ENCODE data around the gene PLXNA3.
"Not testable (repeated sequence)": the region's sequence is repeated elsewhere in the genome, so short reads cannot be mapped to it uniquely, and the experiment has no call there.

The PLXNA3 gene

DNA sequence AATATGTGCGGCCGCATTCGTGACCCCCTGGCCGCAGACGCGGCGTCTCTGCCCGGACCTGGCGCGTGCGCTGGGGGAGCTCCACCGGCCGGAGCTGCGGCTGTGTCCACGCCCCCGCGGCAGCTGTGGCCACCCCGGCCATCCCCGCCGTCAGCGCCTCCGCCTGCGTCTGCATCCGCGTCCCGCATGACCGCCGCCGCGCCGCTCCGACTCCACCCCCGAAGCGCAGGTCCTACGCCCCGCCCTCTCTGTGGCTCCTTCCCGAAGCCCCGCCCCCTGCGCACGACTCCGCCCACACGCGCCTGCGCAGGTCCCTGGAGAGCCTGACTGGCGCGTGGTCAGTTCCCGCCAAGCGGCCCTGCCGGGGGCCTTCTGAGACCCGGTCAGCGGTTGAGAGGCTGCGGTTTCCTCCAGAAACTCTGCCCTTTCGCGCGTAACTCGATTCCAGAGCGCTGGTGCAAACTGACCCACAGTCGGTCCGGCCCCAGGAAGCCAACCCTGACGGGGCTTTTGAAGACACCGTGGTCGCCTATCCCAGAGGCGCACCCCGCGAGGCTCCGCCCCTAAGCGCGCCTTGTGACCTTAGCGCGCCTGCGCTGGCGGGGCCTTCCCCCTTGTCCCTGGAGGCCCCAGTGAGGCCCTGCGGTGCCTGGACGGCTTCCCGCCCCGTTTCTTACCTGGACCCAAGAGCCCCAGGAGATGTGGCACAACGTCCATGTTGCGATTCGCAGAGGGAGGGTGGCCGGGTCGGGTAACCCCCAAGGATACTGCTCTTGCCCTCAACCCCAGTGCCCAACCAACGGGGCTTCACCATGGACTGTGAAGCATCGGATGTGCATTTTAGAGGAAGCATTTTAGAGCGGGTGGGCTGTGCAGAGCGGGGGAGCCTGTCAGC, 20.9 kb downstream of the PLXNA3 start, which contains the start of gene LAGE3:
Gene LAGE3 (minus strand): TSS at position 554 of the 895 bp plus-strand sequence. CDS start 366 bp downstream, at position 188.
- peak; percentile 91 for DNase-seq (ENCODE audit: low read depth in 2 of 2)

DNA sequence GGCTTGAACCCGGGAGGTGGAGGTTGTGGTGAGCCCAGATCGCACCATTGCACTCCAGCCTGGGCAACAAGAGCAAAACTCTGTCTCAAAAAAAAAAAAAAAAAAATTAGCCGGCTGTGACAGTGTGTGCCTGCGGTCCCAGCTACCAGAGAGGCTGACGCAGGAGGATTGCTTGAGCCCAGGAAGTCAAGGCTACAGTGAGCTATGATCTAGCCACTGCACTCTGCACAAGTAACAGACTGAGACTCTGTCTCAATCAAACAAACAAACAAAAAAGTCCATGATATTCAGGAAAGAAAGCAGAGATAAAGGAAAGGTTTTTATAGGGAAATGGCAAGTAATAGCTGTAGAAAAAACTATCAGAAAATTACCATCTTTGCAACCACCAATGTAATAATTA, 23.1 kb downstream of the PLXNA3 start:
- DNase-seq (ENCODE audit: low read depth in 2 of 2): no peak

DNA sequence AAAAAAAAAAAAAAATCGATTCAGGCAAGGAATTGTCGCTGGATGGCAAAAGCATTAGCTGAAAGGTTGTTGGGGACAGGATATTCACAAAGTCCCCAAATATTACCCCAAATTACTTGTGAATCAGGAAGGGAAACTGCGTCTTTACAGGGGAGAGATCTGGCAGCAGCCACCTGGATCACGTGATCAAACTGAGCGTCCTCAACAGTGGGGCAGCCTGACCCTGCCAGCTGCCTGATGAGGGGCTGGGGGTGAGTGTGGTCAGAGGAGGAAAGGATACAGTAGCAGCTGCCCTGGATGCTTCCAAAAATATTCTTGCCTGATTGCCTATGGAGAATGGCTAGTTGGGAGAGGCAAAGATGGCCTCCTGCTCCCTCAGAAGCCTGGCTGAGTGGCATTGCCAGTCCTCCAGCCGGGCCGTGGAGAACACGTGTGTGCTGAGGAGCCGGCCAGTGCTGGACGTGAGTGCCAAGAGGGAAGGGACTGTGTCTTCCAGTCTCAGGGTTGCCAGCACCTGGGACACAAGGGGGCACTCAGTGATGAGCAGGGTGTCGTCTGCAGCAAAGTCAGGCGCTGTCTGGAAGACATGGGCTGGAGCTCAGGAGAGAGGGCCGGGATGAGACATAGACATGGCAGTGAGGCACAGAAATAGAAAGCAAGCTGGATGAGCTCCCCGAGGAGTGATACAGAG, 24.0 kb downstream of the PLXNA3 start:
- DNase-seq (ENCODE audit: low read depth in 2 of 2): no peak

DNA sequence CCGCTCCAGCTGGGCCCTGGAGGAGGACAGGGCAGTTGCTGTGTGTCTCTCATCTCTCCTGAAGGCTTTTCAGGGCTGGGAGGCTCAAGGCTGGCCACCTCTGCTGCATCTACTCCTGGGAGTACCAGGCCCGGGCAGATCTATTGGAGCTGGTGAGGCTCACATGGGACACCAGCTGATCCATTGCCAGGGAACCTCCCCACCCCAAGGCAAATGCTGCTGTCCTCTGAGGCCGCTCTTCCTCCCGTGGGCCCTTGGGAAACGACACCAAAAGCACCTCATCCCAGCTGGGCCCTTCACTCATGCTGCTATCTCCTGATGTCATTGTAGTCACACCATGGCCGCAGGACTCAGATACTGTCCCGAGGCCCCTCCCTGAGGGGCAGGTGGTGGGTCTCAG, 24.7 kb downstream of the PLXNA3 start:
- DNase-seq (ENCODE audit: low read depth in 2 of 2): no peak

DNA sequence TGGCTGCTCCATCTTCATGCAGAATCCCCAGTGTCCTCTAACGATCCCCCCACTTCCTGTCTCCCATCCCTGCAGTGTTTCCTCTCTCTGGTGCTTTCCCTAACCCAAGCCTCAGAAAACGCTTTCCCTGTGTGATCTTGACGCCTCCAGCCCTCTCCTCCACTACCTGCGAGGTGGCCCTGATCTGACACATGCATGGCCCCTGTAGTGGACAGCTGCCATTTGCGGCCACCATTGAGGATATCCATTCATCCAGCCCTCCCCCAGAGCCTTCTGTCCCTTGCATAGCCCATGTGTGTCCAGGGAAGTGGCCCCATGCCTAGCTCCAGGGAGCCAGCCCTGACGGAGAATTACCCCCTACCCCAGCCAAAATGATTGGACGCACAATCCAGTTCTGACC, 25.2 kb downstream of the PLXNA3 start:
- DNase-seq (ENCODE audit: low read depth in 2 of 2): no peak

DNA sequence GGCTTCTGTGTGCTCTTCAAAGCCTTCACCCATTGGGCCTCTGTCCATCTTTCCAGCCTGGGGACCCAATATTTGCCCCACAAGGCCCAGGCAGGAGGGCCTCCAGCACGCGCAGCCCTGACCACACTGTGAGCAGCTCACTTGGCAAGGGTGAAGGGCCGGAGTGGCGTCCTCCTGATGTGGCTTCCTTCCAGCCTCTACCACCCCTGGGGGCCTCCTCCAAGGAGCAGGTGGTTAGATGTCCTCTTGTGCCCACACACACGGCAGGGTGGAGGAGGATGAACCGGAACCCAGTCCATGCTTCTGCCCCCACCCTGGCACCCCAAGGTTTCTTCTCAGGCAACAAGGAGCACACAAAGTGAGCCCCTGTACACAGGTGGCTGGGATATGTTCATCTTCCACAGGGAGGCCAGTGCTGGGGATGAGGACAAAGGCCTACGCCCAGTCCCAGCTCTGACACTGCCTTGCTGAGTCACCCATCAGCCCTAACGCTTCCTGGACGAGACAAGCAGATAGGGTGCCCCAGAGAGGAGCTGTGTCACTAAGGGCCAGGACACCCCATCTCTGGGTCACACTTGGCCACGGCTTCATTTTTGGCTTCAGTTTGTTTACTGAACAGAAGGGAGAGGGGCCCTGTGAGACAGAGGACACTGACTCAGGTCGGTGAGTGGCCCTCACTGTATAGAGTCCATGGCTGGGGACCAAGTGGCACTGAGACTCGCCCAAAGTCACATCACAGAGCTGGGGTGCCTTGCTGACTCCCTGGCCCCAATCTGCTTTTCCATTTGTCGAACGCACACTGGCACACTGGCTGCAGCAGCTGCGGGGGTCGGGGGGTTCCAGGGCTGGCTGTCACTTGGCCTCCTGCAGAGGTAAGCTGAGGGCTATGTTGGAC, 26.4 kb downstream of the PLXNA3 start:
- no peak for DNase-seq (ENCODE audit: low read depth in 2 of 2)

DNA sequence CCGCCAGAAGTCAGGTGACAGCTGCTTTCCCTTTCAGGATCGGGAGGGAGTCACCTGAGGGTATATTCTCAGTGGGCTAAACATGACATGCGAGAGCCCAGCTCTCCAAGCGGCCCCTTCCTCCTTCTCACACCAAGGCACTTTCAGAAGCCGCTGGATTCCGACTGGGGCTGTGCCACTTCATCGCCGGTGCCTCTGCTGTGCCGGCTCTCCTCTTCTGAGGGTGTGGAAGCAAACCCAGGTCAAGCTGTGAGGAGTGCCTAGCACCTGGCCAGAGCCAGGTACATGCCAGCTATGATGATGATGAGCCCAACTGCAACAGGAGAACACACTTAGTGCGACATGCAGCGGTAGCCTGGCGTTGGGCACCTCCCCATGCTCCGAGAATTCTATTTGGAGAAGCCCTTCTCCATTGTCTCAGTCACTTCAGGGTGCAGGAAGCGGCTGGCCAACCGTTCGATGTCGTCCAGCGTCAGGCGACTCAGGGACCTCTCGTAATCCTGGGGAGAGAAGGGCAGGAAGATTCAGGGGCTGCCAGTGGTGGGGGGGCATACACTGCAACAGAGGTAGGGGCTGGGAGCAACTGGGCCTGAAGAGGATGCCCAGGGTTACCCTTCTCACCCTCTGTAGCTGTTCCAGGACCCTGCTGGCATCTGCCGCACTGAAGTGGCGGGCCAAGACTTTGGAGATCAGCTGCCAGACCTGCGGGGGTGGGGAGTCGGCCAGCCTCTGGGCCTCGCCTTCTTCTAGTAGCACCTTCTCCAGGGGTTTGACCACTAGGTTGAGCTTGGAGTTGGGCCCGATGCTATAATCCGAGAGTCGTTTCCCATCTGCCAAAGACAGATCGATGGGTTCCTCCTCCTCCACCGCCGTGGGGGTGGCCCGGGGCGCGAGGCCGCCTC, 27.3 kb downstream of the PLXNA3 start:
- no peak for DNase-seq (ENCODE audit: low read depth in 2 of 2)

DNA sequence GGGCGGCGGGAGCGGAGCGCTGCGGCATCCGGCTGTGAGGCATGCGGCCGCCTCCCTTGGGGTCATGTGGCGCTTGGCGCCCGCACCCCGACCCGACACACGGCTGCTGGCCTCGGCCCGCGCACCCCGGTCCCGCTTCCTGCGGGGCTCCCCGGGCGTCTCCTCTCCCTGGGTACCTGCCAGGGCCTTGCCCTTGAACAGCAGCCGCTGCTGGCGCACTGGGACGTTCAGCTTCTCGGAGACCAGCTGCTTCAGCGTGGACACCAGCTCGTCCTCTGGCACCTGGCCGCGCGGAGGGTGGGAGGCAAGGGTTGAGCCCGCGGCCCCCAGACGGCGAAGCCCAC, 27.9 kb downstream of the PLXNA3 start:
- DNase-seq (ENCODE audit: low read depth in 2 of 2): peak in 1 of 2 donors; percentile 22

DNA sequence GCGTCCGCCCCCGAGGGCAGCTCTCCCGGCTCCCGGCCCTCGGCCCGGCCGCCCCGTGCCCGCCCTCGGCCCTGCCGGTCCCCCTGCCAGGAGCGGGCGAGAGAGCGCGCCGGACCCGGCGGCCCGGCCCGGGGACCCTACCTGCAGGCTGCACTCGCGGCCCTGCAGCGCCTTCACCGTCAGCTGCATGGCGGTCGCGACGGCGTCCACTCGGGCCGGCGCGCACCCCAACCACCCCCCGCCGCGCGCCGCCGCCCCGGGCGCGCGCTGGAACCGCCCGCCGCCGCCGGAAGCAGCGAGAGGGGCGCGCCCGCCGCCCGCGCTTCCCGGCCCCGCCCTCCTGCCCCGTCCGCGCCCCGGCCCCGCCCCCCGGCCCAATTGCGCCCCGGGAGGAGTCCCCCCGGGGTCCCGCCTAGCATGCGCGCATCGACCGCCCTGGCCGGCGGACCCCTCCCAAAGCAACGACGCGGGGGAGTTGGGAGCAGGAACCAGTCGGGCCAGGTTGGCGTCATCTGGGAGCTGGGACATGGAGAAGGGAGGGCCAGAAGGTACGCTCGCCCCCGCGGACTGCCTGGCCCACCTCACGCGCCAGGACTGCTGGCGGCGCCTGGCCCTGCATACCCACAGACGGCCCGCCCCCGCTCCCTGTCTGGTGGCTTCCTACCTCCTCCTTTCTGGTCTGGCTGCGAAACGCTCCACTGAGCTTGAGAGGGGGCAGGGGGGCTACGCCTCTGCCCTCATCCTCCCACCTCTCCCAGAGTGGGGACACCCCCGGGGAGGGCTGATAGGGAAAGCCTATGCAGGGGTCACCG, 28.5 kb downstream of the PLXNA3 start, which contains the start of gene UBL4A:
Gene UBL4A (minus strand): TSS at position 220 of the 812 bp plus-strand sequence. CDS start 31 bp downstream, at position 189.
- peak; percentile 29 to 57 for DNase-seq (ENCODE audit: low read depth in 2 of 2)

DNA sequence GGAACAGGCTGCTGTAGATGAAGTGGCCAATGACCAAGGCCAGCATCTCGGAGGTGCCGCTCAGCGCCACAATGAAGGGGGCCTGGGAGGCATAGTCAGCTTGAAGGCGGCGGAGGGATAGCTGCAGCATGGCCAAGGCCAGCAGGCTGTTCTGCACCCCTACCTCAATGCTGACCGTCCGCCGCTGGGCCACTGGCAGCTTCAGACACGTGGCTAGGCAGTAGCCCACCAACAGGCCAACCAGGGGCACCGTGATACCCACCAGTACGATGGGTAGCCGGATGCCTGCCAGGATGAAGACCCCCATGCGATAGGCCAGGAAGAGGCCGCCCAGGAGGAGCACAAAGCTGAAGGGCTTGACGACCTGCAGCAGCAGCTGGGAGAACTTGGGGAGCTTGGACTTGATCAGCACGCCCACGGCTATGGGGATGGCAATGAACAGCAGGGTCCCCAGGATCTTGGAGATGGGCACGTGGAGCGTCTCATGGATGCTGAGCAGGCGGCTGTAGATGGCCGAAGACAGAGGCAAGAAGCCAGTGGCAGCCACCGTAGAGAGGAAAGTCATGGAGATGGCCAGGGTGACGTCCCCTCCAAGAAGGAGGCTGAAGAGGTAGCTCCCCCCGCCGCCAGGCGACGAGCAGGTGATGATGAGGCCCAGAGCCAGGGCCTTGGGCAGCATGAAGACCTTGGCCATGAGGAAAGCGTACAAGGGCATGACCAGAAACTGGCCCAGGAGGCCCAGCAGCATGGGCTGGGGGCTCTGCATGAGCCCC, 29.6 kb downstream of the PLXNA3 start:
- DNase-seq (ENCODE audit: low read depth in 2 of 2): no peak

DNA sequence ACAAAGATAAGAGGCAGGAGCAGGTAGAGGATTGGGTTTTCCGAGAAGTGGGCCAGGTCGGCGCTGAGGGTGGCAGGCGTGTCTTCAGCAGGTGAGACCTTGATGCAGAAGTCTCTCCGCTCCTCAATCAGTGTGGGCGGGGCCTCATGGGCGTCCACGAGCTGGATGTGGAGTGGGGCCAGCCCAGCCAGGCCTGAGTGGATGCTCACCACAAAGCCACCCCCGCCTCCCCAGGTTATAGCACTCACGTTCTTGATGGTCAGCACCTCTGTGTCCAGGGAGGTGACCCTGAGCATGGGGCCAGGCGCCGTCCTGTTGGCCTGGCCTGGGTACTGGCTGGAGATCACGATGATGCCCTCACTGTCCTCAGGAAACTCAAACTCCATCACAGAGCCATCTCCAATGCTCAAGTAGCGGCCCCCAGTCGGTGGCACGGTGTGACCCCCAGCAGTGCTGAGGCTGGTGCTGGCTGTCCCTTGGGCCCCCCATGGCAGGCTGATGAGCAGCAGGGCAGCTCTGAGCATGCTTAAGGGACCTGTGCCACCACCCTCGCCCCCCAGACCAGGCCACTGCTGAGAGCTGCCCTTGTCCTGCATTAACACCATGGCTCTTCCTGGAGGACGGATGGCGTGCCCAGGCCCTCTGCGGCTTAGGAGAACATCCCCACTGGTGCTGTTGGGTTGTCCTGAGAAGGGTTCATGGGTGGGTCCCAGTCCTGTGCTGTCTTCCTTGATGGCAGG, 30.4 kb downstream of the PLXNA3 start:
- no peak for DNase-seq (ENCODE audit: low read depth in 2 of 2)

DNA sequence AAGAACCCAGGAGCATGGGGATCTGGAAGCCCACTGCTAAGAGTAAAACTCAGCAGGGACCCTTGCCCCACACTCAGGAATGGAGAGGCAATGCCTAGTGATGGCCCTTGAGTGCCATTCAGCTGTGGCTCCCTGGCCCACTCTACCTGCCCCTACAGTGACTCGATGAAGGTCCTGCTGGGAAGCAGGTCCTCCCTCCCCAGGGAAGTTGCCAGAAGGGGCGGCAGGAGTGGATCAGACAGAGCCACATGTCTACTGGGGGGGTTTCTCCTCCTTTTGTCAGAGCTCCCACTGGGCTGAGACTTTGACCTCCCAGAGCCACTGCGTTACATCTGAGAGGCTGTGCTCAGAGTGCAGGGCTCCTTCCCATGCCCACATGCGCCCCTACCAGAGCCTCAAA, 31.1 kb downstream of the PLXNA3 start:
- no peak for DNase-seq (ENCODE audit: low read depth in 2 of 2)

DNA sequence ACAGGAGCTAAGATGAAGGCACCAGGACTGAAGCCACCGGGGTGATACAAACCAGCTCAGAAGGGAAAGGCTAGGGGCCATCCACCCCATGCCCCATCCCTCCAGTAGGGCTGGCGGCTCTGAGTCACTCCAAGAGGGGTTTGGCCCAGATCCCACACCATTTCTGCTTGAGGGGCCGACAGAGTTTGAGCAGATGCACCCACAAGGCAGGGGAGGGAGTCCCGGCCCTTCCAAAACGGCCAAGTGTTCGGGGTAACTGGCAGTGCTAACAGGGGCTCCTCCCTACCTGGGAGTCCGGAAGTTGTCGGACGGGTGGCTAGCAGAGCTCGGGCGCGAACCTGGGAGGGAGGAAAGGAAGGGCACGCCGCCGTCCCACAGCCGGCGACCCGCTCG, 31.9 kb downstream of the PLXNA3 start:
- DNase-seq (ENCODE audit: low read depth in 2 of 2): peak in 1 of 2 donors; percentile 12

DNA sequence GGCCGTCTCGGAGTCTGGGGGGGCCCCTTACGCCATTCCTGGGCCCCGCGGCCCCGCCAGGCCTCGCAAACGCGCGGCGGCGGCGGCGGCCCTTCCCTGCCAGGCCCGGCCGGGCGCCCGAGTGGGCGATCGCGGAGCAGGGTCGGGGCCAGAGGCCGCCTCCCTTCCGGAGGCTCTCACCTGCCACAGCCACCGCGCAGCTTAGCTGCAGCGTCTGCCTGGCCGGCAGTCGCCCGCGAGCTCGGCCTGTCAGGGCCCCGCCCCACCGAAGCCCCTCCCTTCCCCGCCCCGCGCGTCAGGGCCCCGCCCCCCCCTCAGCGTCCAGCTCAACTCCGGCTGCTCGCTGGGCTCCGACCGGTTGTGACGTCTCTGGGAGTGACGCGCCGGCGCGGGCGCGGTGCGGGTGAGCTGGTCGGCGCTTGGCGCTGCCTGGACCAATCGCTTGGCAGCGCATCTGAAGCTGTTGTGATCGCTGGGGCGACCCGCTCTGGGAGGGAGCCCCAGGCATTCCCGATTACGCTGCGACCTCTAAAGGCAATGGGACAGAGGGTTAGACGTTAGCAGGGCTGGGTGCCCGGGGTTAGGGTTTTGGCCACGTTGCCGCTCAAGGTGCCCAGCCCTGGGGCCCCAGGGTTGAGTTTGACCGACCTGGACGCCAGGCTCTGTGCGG, 32.5 kb downstream of the PLXNA3 start, which contains the start of gene SLC10A3:
Gene SLC10A3 (minus strand): TSS at position 216 of the 670 bp plus-strand sequence. CDS start 1,689 bp downstream, outside the sequence.
- peak; percentile 72 to 83 for DNase-seq (ENCODE audit: low read depth in 2 of 2)

DNA sequence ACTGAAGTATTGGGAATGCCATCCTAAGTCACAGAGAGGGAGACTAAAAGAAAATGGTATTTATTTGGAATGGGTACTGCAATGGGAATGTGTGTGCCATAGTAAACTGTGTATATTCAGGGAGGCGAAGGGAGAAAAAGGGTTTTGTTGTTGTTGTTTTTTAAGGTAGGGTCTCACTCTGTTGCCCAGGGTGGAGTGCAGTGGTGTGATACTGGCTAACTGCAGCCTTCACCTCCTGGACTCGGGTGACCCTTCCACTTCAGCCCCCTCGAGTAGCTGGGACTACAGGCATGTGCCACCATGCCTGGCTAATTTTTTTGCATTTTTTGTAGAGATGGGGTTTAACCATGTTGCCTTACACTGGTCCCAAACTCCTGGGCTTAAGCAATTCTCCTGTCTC, 36.6 kb downstream of the PLXNA3 start:
- no peak for DNase-seq (ENCODE audit: low read depth in 2 of 2)

DNA sequence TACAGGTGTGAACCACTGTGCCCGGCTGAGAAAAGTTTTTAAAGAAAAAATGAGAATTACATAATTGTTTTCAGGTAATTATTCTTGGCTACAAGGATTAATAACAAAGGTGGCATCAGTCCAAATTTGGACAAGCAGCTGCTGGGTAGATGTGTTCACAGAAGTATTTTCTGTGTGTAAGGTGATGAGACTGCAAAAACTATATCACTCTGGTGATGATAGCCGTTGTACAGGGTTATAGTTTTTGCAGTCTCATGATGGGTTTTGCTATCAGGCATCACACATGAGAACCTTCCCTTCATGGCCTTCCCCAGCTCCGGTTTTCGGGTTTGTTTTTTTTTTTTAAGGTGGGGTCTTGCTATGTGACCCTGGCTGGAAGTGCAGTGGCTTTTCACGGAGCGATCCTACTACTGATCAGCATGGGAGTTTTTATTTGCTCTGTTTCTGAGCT, 37.4 kb downstream of the PLXNA3 start:
- no peak for DNase-seq (ENCODE audit: low read depth in 2 of 2)

DNA sequence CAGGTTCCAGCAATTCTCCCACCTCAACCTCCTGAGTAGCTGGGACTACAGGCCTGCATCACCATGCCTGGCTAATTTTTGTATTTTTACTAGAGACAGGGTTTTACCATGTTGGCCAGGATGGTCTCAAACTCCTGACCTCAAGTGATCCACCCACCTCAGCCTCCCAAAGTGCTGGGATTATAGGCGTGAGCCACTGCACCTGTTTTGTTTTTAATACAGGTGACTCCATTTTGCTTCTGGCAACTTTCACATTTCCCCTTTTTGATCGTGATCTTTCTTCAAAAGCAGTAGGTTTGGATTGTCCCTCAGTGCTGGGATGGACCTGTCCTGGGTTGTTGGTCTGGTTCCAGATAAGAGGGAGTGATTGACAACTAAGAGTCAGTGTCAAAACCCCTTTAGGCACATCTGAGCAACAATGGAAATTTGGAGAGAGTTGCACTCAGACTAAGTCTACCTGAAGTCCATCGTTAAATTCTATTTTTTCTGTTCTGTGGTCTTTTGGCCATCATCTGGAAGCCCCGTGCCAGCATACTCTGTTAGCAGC, 38.6 kb downstream of the PLXNA3 start:
- DNase-seq (ENCODE audit: low read depth in 2 of 2): not testable (repeated sequence)

All from stimulated activated CD4-positive, alpha-beta T cell treated with anti-CD3 and anti-CD28 coated beads, Interleukin-1b, Interleukin-23, amount 100 ng/mL, for 4 hours (primary cell).